Right renal pelvis (tissue), 4 donors: ENCODE measurements around the gene TDRD12. TPM values are rescaled to one million over a fixed set of nuclear protein-coding genes. Genes with fewer than 3 reads are reported as not detected.

Experiments
- DNase-seq, 4 donors: peaks; one replicate each; pipeline ENCODE4 v3.0.0-alpha.2; 2013; ENCODE audit warnings: low read depth in 4 of 4, low spot score in 3 of 4, missing footprints in 1 of 4
- polyA plus RNA-seq, 4 donors: library from polyadenylated mRNA; unstranded; fragments of 120-200 nt; gene quantifications; one replicate each; pipeline ENCODE4 v1.2.1, GENCODE V29; 2013; ENCODE audit not compliant: insufficient read length in 4 of 4

The TDRD12 gene, protein sequence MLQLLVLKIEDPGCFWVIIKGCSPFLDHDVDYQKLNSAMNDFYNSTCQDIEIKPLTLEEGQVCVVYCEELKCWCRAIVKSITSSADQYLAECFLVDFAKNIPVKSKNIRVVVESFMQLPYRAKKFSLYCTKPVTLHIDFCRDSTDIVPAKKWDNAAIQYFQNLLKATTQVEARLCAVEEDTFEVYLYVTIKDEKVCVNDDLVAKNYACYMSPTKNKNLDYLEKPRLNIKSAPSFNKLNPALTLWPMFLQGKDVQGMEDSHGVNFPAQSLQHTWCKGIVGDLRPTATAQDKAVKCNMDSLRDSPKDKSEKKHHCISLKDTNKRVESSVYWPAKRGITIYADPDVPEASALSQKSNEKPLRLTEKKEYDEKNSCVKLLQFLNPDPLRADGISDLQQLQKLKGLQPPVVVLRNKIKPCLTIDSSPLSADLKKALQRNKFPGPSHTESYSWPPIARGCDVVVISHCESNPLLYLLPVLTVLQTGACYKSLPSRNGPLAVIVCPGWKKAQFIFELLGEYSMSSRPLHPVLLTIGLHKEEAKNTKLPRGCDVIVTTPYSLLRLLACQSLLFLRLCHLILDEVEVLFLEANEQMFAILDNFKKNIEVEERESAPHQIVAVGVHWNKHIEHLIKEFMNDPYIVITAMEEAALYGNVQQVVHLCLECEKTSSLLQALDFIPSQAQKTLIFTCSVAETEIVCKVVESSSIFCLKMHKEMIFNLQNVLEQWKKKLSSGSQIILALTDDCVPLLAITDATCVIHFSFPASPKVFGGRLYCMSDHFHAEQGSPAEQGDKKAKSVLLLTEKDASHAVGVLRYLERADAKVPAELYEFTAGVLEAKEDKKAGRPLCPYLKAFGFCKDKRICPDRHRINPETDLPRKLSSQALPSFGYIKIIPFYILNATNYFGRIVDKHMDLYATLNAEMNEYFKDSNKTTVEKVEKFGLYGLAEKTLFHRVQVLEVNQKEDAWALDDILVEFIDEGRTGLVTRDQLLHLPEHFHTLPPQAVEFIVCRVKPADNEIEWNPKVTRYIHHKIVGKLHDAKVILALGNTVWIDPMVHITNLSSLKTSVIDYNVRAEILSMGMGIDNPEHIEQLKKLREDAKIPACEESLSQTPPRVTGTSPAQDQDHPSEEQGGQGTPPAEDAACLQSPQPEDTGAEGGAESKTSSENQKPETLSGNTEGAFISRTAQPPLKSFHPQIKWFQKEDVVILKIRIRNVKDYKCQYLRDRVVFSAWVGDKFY (N-terminal part only)
- polyA plus RNA-seq, result under 1 TPM; 0.14 to 0.81 (median 0.29) TPM

DNA sequence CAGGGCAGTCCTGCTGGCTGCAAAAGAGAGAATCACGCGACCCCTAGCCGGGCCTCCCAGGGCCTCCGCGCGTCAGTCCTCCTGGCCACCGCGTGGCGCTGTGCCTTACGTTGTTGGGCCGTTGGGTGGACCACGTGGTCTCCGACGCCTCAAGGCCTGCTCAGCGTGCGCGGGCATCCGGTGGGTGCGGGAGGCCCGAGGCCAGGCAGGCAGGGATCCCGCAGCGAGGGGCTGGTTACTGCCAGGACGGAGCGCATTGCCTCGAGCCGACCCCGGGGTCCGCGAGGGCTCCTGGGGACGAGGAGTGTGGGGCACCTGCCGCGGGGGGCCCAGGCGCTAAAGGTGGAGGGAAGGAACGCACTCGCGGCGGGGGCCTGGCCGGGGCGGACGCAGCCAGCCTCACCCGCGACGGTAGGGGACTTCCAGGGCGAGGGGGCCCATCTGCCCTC lies at the start of gene TDRD12:
Gene TDRD12 (plus strand): TSS at position 157 of the 449 bp plus-strand sequence. CDS start 306 bp downstream, outside the sequence.
- no peak for DNase-seq

DNA sequence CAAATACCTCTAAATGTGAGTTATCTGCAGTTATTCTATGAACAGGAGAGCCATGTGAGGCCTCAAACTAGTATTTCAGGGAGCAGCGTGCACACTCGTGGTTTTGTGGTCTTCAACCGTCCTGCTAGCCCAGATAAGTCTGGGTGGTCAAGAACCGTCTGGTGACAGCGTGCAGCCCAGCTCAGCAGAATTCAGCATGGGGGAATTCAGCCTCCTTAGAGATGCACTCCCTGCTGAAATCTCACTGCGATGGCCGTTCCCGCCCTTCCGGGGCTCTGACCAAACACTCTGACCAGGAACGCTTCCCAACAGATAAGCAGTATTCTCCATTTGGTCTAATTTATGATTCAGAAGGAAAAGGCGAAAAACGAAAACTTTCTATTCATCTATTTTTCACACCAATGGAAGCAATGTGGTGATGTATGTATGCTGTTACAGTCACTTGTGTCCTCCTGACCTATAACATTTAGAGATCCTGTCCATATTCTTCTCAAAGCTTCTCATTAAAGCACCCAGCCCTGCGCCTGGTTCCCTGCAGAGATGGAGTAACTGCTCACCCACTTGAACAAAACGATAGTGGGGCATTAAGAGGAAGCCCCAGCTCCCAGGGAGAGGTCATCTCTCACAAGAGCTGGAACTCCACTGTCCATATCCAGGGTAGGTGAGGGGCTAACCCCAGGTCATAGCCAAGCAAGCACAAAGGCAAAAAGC lies 47.5 kb upstream of the TDRD12 start:
- DNase-seq, result no peak

DNA sequence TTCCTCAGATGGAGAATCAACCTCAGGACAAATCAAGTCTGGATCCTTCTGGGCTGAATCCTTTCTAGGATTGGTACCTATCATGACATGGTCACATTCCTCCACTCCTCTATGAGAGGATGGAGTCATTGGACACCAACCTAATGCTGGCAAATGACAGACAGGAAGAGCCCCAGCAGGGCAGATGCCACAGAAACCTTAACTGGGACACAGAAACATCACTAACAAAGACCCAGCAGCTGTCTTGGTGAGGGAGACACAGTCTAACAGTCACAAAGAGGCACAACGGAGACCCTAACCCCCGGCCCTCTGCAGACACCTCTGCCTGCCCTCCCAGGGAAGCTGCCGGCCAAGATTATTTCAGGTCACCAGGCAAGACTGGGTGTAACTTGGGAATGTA lies 46.7 kb upstream of the TDRD12 start:
- DNase-seq, result no peak

DNA sequence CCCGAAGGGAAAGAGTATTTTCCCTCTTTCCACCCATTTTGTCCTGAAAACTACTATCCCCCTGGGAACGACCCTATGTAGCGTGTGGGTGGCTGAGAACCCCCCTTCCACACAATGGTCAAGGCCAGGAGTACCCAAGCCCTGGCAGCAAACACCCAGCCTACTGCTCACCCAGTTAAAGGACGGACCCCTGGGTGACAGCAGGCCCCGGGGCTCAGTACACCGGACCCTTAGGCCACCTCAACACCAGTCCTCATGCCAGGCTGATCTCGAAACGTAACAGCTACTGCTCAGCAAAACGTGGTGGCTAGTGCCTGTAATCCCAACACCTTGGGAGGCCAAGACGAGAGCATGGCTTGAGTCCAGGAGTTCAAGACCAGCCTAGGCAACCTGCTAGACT lies 46.0 kb upstream of the TDRD12 start:
- no peak for DNase-seq

DNA sequence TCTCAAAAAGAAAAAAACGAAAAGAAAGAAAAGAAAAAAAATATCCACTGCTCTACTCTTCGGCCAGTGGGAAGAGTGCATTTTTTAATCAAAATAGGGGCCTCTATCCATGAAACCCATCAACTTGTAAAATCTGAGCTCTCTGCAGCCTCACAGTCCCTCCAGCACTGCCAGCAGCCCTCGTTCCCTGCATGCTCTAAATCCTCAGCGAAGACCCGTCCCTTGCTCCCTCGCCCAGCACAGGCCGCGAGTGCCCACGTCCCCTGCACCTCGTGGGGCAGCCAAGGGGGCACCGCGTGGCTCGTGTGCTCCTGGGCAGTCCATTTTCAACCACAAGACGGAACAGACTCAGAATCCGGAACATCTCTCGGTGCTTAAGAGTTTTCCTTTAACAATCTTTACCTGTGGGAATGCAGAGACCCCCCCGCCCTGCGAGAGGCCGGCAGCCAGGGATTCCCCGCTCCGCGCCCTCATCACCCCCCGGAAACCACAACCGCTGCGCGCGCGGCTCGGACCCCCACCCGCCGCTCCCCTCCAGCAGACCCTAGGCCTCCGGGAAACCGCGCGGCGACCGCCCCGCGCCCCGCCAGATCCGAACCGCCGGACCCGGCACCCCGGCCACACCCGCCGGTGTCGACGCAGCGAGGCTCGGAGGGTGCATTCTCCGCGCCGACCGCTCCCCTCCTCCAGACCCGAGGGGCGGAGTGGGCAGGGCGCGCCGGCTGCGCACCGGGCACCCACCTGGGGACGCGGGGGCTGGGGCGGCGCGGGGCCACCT lies 45.2 kb upstream of the TDRD12 start:
- DNase-seq, result no peak

DNA sequence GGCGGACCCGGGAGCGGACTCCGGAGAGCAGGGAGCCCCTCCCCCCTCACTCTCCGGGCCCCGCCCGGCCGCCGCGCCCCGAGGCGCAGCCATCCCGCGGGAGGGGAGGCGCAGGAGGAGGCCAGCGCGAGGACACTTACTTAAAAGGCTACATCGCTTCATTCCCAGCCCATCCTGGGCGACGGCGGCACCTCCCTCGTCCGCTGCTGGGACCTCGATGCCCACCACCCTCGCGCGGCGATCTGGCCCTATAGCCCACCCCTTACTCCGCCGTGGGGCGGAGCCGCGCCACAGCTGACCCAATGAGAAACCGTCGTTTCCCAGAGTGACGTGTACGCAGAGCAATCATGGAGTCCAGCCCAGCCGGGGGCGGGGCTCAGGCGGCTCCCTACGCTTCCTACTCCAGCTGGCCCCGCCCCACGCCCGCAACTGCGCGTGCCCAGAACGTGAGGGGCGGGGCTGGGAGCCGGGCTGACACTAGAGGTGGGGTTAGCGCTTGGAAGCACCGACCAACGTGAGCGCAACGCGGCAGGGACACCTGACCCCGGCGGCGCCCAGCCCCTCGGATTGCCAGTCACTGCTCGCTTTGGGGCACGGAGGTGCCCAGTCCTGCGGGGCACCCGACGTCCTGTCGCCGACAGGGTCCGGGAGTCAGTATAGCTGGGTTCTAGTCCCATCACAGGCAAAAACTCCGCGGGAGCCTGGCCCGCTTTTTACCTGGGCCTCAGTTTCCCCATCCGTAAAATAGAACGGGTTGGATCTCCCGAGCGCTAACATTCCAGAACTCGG lies 44.4 kb upstream of the TDRD12 start, which contains the start of gene ANKRD27:
Gene ANKRD27 (minus strand): TSS at position 250 of the 789 bp plus-strand sequence. CDS start 16,165 bp downstream, outside the sequence.
- DNase-seq, result peak; percentile 97 to 99 (median 98)

DNA sequence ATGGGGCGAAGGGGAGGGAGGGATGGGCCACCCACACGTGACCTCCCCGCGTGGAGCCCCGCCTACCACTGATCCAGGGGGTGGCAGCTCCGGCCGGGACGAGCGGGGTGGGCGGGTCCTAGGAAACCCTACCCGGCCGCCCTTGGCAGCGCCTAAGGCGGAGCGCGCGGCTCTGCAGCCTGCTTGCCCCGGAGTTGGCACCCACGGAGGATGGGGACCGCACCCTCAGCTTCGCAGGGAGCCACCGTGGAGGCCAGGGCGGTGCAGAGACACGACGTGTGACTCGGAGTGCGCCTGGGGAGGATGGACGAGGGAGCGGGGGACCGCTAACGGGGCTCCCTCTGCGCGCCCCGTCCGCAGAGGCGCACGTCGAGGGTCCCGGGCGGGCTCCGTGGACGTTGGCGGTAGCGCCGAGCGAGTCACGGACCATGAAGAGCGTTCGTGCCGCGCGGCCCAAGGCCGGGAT lies 43.8 kb upstream of the TDRD12 start, which contains the start of gene RGS9BP:
Gene RGS9BP (plus strand): TSS at position 129 of the 466 bp plus-strand sequence. CDS start 416 bp downstream, outside the sequence.
- no peak for DNase-seq

DNA sequence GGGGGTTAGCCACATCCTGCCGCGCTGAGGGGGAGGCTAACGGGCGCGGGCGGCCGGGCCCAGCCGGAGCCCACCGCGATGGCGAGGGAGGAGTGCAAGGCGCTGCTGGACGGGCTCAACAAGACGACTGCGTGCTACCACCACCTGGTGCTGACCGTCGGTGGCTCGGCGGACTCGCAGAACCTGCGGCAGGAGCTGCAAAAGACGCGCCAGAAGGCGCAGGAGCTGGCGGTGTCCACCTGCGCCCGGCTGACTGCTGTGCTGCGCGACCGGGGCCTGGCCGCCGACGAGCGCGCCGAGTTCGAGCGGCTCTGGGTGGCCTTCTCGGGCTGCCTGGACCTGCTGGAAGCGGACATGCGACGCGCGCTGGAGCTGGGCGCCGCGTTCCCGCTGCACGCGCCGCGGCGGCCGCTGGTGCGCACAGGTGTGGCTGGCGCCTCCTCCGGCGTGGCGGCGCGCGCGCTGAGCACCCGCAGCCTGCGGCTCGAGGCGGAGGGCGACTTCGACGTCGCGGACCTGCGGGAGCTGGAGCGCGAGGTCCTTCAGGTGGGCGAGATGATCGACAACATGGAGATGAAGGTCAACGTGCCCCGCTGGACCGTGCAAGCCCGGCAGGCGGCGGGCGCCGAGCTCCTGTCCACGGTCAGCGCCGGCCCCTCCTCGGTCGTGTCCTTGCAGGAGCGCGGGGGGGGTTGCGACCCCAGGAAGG lies 43.2 kb upstream of the TDRD12 start:
- no peak for DNase-seq

DNA sequence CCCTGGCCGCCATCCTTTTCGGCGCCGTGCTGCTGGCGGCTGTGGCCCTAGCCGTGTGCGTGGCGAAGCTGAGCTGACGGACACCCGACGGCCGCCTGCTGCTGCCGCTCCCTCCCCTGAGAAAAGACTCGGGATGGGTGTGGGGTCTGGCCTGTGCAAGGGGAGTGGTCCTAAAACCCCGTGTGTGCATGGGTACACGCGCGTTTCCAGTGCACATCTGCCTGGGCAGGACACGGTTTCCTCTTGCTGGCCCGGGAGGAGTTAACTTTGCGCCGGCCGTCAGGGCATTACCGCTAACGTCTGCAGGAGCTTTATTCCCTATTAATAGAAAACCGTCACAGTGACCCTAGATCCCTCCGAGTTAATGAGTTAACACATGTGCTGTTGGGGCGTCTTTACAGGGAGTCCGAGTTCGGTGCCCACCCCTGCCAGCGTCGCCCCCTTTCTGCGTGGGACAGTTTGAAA lies 42.6 kb upstream of the TDRD12 start:
- no peak for DNase-seq

DNA sequence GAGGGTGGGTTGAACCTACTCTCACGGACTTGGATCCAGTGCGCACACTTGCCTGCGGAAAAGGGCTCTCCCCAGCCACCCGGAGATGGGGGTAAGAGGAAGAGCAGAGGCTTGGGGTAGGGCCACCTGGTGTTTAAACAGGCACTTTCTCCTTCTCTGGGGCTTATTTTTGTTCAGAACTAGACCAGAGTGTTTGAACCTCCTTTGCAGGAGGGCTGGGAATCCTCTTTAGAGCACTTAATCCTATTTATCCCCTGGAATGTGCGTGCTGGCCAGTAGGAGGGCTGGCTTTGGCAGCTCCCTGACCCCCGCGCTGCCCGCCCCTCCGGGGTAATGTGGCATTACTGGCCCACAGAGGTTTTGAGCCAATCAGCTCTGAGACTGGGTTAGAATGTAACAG lies 41.9 kb upstream of the TDRD12 start:
- DNase-seq, result no peak

DNA sequence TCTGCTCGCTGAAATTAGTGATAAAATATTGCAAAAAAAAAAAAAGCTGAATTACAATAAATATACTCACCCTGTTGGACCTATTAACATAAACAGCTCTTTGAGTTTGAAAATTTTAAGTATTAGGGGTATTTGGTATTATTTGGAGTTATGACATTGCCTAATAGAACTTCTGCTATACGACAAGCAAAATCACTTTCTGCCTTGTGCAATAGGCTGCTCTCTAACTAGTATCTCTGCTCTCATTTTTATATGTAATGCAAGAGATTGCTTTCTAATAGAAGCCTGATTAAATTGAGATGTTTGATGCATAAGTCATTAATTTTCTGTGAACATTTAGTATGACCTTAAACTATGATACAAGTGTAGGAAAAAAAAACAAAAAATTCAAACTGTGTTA lies 38.6 kb upstream of the TDRD12 start:
- no peak for DNase-seq

DNA sequence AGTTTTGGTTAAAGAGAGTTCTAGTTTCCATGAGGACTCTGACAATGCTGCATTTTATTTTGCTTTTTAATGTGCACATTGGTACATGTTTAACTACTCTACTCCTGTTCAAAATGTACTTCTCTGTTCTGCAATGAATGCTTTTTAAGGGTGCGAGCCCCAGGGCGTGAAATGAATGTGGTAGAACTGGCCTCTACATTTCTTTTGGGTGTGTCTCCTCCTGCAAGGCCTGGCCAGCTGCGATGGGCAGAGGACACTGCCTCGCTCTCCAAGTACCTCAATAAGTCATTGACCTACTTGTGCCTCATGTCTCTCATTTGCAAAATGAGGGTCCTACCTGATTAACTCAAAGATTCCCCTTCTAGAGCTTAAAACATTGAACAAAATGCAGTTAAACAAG lies 37.2 kb upstream of the TDRD12 start:
- DNase-seq, result no peak

DNA sequence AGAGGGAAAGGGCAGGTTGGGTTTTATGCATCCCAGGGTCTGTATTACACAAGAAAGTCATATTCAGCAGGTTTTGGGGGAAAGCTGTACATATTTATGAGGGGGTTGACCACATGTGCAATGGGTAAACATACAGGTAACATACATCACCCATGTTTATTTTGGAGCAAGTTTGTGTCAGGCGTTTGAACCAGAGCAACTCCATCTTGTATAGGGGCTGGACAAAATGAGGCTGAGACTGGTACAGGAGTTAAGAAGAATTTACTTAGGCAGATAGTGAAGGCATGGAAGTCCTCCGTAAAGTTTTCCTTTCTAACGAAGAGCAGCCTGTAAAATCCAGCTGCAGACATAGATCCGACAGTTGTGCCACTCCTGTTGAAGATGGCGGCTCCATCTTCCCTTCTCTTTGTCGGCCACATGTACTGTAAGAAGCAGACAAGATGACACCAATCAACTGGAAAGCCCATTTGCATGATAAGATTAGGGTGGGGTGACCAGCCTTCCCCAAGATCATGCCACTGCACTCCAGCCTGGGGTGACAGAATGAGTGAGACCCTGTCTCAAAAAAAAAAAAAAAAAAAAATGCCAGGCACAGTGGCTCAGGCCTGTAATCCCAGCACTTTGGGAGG lies 32.6 kb upstream of the TDRD12 start:
- DNase-seq, result no peak

DNA sequence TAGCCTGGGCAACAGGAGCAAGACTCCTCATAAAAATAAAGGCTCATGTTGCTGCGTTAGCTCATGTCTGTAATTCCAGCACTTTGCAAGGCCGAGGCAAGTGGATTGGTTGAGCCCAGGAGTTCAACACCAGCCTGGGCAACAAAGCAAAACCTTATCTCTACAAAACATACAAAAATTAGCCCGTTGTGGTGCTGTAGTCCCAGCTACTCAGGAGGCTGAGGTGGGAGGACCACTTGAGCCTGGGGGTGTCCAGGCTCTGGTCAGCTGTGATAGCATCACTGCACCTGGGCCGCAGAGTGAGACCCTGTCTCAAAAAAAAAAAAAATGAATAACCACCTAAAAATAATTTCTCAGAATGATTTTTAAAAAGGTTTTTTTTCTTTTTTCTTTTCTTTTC lies 31.9 kb upstream of the TDRD12 start:
- DNase-seq, result no peak

DNA sequence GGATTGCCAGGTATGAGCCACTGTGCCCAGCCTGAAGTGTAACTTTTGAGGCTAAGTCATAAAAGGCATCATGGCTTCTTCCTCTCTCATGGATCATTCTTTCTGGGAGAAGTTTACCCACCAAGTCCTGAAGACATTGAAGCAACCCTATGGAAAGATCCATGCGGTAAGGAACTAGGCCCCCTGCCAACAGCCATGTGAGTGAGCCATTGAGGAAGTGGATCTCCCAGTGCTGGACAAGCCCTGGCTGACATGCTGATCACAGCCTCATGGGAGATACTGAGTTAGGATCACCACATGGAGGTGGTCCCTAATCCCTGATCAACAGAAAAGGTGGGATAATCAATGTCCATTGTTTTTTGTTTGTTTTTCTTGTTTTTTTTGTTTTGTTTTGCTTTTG lies 31.3 kb upstream of the TDRD12 start:
- no peak for DNase-seq

DNA sequence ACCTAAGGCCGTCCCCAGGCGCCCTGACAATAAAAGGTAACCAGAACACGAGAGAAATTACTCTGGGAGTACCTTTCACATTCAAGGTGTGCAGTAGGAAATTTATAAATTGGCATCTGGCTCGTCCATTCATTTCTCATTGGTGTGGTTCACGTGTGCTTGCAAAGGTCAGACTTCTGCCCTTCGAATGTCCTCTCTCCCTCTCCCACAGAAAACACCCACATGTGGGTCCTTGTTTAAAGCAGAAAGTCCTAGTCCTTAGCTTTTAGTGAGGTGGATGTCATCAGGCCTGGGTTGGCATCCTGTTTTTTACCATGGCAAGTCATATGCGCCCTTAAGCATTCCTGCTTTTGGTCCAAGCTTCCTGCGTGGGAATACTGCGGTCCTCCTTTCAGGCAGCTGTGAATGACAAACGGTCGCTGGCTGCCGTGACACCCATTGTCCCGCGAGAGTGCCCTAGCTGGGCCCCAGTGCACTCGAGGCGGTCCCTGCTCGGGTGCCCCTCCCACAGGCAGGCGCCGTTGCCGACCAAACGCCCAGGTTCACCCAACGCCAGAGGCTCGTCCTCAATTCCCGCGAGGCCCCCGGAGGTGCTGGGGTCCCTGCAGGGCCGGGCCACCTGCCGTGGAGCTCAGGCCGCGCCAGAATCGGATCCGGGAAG lies 28.1 kb upstream of the TDRD12 start, which contains the start of gene NUDT19:
Gene NUDT19 (plus strand): TSS at position 531 of the 661 bp plus-strand sequence. CDS start 140 bp downstream, outside the sequence.
- peak in 3 of 4 donors; percentile 65 to 75 (median 74) for DNase-seq
